GM18519 (cell line): ENCODE data around the gene CAP2.

ENCODE experiments used
- ATAC-seq: cut with Tn5 transposase; IDR thresholded peaks from one replicate; pipeline ENCODE4 v1.9.1; 2021; ENCODE audit warnings: mild to moderate bottlenecking, moderate library complexity; ENCODE audit not compliant: unreplicated experiment, low FRiP score

Gene CAP2

GRCh38 chr6:17470938-17471327 is 77.5 kb downstream of the CAP2 start:
- no peak for ATAC-seq

GRCh38 chr6:17472653-17473183 is 79.3 kb downstream of the CAP2 start:
- ATAC-seq = no peak

DNA sequence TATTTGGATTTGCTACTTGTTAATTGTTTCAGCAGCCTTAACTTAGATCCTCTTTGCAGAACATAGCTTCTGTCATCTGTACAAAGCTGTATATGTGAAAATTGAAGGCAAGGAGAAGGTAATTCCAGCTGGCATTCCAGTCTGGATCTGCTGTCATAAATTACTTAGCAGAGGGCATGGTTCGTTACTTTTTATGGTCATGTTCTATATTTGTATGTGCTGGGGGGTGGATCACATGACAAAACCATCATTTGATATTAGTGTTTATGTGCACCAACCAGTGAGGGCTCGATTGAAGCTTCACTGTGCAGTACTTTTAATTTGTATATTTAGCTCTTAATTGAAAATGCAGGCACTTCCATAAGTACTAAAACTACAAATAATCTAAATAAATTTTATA is 80.2 kb downstream of the CAP2 start:
- no peak for ATAC-seq

DNA sequence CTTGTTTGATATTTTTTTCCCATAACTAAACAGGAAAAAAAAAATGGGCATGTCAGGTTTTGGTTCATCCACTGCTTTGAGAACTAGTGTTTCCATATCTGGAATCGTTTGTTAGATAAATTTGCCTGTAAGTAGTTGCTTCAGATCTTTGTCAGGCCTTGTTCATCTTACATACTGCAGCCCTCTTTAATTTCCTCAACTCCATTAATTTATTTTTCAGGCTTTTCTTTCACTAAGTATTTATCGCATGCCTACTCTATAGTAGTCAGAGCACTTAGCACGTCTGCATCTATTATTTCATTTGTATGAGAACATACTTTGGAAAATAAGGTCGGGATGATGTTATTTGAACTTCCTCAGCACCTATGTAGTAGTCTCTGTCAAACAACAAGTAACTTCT is 80.9 kb downstream of the CAP2 start:
- ATAC-seq = no peak

GRCh38 chr6:17475606-17476244 is 82.3 kb downstream of the CAP2 start:
- ATAC-seq = no peak

DNA sequence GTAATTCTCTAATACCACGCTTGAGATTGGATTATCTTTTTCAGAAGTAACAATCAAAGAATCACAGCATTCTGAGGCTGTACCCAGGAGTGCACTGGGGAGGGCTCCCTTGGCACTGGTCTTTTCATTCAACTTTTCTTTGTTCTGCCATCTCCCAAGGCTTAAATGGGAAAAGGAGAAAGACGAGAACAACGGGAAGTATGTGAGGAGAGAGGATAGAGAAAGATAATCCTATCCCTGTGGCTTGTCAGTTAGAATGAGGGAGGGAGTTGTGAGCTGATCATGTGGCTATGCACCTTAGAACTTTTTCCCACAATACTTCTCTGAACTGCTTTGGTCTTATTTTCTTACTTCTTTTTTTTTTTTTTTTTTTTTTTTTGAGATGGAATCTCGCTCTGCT is 83.1 kb downstream of the CAP2 start:
- no peak for ATAC-seq

GRCh38 chr6:17477356-17477755 is 84.0 kb downstream of the CAP2 start:
- no peak for ATAC-seq

GRCh38 chr6:17478223-17478907 is 85.0 kb downstream of the CAP2 start:
- no peak for ATAC-seq

DNA sequence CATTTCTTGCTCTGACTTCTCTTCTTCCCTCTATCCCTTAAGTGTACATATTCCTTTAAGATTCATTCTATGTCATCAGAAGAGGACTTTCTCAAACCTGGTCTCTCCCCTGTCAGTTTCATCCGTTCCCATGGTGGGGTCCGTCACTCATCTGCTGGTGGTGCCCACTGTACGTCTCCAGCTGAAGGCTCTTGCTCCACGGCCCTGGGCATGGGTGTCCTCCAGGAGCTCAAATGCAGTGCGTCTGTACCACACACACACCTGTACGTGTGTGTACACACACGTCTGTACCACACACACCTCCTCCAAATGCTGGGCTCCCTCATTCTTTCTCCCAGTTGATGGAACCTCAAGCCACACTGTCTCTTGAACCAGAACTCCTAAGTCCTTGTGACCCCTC is 85.6 kb downstream of the CAP2 start:
- ATAC-seq = no peak

DNA sequence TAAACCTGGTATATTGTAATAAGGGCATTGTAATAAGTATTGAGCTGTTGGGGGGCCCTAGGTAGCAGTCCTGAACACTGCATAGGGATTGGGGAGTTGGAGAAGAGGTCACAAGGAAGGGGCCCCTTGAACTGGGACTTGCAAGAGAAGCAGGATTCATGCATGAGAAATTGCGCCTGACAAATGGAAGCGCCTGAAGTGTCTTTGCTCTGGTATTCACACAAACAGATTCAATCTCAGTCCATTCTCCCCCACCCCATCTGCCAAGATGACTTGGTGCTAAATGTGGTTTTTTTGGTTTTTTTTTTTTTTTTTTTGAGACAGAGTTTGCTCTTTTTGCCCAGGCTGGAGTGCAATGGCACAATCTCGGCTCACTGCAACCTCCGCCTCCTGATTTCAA is 87.1 kb downstream of the CAP2 start:
- no peak for ATAC-seq

- no peak for ATAC-seq
Measured at GRCh38 chr6:17482711-17483110, 89.3 kb downstream of the CAP2 start.

- no peak for ATAC-seq
Measured at GRCh38 chr6:17483391-17484016, 90.1 kb downstream of the CAP2 start.

- no peak for ATAC-seq
Measured at GRCh38 chr6:17484201-17484849, 90.9 kb downstream of the CAP2 start.

DNA sequence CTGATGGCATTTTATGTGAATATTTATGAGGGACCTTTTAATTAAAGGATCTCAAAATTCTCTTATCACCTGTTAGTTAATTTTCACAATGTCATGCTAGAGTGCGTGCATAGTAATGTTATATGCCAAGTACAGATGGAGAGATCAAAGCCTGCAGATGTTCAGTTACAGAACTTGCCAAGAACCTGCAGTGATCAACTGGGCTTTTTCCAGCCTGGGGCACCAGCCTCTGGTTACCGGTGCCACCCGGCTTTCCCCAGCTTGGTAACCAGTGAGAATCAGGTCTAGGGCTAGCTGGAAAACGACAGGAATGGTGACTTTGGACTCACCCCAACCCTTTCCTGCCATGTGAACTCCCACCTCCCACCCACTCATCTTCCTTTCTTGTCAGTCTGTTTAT is 91.8 kb downstream of the CAP2 start:
- ATAC-seq = no peak

- no peak for ATAC-seq
Measured at GRCh38 chr6:17485946-17486345, 92.6 kb downstream of the CAP2 start.

- ATAC-seq = no peak
Measured at GRCh38 chr6:17486680-17487079, 93.3 kb downstream of the CAP2 start.

DNA sequence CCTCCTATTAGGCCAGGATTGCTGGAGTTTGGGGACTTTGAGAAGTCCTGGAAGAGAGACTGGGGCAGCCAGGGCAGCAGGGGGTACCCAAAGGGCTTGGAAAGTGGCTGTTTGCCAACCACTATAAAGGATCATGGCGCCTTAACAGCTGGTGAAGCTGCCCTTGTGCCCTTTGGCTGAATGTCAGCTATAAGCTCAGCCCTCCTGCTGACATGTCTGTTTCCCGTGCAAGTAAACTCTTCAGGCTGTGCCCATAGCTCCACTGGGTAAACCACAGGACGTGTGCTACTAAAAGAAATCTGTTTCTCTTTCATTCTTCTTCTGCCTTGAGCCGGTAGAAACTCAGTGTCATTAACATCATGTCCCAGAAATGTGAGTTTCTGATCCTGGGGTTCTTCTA is 97.3 kb downstream of the CAP2 start:
- no peak for ATAC-seq

DNA sequence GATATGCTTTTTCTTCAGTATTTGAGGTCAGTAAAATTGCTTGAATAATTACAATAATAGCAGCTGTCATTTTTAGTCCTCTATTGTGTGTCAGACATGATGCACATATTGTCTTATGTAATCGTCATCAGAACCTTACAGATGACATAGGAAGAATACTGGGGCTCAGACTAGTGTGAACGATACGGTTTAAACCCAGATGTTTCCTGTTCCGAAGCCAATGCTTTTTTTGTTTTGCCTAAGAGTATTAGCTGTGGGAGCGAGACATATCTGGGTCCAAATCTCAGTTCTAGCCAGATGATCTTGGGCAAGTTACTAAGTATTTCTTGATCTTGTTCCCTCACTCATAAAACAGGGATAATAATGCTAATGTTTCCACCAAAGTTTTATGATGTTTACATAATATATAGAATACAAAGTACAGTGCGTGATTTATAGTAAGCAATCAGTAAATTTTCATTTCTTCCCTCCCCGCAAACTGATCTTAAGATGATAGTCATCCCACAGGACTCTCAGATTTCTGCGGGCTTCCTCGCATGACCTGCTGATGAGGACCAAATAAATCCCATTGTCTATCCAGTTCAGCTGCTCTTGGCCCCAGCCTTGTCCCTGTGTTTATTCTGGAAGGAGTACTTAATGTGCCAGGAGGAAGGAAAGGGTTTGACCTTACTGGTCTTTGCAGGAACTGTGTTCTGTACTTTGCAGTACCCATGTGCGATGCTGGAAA is 98.2 kb downstream of the CAP2 start:
- no peak for ATAC-seq

- no peak for ATAC-seq
Measured at GRCh38 chr6:17492350-17492749, 99.0 kb downstream of the CAP2 start.

- ATAC-seq = no peak
Measured at GRCh38 chr6:17493286-17493685, 99.9 kb downstream of the CAP2 start.

- no peak for ATAC-seq
Measured at GRCh38 chr6:17494177-17494576, 100.8 kb downstream of the CAP2 start.
